Right renal cortex interstitium (tissue), 3 donors: ENCODE results near the gene KCNG2. TPM values are rescaled to one million over a fixed set of nuclear protein-coding genes. Genes with fewer than 3 reads are reported as not detected.

ENCODE experiments used
- DNase-seq, 3 donors: peaks; one replicate each; pipeline ENCODE4 v3.0.0-alpha.2; 2013; ENCODE audit warnings: low read depth in 3 of 3, low spot score in 2 of 3
- polyA plus RNA-seq, 3 donors: library from polyadenylated mRNA; unstranded; fragments of 120-200 nt; gene quantifications; one replicate each; pipeline ENCODE4 v1.2.1, GENCODE V29; 2013; ENCODE audit not compliant: insufficient read length in 3 of 3

Gene KCNG2
- polyA plus RNA-seq, 3 donors, result 0.15 to 0.17 TPM; not detected in 1

DNA sequence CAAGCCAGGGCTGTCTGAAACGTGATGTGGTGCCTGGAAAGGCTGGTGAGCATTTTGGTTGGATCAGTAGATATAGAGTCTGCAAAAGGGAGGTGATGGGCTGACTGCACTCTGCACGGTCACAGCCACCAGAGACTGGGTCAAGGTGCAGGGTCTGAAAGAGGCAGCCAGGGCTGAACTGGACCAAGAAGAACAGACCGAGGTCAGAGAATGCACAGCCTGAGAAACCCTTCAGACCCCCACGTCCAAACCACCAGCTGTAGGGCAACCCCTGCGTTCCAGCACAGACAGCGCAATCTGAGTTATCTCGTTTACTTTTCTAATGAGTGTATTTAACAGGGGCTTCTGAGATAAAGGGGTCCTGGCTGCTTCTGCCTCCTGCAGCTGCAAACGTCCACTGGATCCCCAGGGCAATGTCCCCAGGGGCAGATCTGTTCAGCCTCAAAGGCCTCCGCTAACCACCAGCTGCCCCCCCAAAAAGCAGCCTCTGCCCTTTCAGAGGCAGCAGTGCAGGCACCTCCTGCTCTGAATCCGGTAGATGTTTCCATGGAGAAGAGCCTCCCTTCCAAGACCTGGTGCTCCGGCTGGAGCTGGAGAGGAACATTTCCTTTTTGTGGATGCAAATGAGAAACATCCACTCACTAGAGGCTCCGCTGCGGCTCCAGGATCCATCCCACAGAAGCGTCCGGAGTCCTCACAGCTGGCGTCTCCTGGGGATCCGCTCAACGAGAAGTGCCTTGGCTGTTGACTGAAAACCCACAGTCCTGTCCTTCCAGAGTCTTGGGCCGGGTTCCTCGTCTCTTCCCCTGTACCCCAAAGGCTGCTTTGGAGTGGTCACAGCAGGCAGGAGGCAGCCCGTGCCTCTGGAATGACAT is 970 bp upstream of the KCNG2 start:
- no peak for DNase-seq

DNA sequence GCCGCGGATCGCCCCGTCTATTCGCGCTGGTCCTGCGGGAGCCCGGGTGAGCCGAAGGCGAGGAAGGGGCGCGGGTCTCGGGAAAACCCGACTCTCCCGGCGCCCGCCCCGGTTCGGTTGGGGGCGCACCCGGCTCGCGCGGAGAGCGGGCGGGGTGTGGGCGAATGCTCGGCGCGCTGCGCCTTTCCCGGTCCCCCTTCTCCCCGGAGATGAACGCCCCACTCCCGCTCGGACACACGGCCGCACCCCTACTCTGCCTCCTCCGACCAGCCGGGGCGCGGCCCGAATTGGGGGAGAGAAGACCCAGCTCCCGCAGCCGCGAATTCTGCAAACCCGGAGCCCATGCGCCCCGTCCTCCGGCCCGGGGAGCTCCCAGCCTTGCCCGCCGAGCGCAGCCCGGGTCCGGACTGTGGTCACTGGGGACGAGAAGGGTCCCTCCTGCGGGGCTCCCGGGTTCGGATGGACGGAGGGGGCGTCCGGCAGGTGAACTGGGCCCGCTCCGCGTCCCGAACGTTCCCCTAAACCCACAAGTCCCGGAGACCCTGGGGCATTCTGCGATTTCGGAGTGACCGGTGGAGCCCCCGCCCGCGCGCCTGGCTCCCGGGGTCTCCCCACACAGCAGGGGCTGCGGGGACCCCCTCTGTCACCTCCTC is 734 bp downstream of the KCNG2 start:
- no peak for DNase-seq

GRCh38 chr18:79798999-79799370 is 1.2 kb downstream of the KCNG2 start:
- no peak for DNase-seq

GRCh38 chr18:79799619-79800370 is 2.1 kb downstream of the KCNG2 start:
- DNase-seq, result no peak

DNA sequence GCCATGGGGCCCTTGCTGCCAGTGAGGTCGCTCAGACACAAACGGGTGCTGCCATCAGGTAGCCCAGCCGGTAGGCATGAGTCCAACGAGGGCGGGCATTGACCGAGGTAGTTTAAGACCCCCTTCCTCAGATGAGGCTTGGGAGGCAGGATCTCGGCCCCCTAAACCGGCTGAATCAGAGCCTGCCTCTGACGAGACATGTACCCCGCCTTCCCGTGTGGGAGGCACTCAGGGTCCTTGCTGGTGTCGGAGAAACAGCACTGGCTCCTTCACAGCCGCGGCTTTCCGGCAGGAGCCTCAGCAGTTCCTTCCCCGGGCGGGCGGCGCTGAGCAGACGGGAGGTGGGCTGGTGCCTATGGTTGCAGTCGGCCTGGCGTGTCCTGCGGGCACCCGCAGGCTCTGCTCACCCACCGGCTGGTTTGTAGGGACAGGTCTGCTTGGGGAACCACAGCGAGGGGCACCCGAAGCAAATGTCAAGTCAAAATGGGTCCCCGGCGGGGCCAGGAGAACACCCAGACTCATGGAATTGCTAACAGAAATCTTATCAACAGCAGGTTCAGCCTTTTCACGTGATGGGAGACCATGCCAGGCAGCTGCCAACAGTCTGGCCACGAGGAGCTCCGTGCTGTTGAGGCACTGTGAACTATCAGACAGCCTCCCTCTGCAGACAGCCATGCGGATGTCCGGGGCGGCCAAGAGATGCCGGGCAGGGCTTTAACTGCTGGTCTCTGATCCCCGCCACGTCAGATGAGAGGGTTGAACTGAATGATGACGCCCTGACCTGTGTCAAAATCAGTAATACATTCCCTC is 2.8 kb downstream of the KCNG2 start:
- DNase-seq, result no peak

DNA sequence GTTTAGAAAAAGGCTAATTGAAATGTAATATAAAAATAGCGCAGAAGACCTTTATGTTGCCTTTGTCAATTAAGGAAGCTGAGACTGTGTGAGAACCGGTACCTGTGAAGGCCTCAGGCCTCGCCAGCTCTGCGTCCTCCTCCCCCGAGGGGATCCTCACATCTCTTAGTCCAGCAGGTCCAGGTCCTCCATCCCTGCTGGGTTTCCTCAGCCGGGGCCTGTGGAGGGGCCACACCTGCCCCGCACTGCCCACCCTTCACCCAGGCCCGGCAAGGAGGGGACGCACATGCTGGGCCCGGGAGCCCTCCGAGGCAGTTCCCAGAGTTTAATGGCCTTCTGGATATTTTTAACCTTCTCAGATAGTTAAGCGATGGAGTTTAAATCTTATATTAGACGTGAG is 3.5 kb downstream of the KCNG2 start:
- DNase-seq, result no peak

DNA sequence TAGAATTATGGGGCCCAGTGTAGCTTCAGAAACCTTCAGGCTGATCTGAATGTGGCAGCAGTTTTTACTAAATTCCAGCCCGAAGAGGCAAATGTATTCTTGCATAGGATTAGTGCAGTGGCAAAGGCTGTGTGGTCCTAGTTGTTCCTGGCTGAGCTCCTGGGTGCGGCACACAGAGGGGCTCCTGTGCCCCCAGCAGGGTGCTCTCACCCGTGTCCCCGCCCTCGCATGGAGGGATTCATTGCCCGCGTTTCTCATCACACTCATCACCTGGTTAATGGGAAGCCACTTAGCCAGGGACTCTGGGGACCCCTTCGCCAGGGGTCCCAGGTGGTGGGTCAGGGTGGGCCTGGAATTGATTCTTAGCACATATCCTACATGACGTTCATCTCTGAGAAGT is 3.9 kb downstream of the KCNG2 start:
- DNase-seq, result no peak

DNA sequence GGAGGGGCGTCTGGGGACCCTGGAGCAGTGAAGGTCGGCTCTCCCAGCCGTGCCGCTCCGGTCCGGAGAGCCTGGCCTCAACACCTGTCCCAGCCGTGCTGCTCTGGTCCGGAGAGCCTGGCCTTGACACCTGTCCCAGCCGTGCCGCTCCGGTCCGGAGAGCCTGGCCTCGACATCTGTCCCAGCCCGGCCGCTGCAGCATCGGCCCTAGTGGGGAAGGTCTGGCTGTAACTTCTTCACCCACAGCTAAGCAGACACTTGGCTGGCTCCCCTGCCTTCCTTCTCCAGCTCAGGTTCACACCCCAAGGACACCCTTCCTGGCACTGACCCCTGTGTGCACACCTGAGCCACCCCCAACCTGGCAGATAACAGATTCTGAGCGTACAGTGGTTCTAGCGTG is 4.6 kb downstream of the KCNG2 start:
- DNase-seq, result no peak

GRCh38 chr18:79803611-79804051 is 5.9 kb downstream of the KCNG2 start:
- no peak for DNase-seq

DNA sequence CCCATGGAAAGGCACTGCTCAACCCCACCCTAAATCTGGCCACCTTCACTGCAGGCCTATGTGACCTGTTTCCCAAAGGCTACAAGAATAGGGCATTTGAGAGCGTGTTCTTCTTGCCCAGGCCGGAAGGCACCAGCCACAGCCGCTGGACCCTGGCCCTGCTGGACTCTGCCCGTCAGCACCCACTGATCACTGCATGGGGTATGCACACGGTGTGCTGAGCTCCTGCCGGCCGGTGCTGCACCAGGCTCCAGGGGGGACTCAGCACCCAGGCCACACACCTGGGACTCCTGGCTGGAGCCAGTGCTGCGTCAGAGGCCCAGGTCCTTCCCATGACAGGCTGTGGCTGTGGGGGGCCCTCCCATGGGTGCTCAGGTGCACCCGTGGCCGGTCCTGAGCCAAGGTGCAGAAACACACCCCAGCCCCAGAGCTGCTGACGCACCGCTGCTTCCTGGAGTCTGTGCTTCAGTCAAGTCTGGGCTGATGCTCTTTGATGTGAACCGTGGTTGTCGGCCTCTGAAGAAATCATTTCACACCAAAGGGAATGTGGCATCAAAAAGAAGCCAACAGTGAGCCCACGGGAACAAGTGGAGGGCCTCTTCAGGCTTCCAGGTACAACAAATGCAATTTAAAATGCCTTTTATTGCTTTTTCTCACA is 6.5 kb downstream of the KCNG2 start:
- DNase-seq, result no peak

GRCh38 chr18:79805211-79805887 is 7.6 kb downstream of the KCNG2 start:
- no peak for DNase-seq

DNA sequence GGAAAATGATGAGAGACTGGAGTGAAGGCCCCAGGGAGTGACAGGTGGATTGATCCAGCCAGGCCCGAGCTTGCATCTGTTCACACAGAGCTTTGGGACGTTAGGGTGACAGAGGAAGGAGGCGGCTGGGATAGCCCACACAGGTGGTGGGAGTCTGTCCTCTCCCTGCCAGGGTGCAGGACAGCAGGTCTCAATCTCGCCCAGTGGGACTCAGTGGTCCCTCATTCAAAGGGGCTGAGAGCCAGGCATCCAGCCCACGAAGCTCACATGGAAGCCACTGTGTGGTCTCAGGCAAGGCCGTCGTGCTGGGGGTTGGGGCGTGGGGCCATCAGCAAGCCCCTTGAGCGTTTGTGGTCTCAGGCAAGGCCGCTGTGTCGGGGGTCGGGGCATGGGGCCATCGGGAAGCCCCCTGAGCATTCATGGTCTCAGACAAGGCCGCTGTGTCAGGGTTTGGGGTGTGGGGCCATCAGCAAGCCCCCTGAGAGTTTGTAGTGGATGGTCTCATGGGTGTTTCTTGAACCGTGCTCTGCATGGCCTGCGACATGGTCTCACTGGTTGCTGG is 8.3 kb downstream of the KCNG2 start:
- DNase-seq, result no peak

DNA sequence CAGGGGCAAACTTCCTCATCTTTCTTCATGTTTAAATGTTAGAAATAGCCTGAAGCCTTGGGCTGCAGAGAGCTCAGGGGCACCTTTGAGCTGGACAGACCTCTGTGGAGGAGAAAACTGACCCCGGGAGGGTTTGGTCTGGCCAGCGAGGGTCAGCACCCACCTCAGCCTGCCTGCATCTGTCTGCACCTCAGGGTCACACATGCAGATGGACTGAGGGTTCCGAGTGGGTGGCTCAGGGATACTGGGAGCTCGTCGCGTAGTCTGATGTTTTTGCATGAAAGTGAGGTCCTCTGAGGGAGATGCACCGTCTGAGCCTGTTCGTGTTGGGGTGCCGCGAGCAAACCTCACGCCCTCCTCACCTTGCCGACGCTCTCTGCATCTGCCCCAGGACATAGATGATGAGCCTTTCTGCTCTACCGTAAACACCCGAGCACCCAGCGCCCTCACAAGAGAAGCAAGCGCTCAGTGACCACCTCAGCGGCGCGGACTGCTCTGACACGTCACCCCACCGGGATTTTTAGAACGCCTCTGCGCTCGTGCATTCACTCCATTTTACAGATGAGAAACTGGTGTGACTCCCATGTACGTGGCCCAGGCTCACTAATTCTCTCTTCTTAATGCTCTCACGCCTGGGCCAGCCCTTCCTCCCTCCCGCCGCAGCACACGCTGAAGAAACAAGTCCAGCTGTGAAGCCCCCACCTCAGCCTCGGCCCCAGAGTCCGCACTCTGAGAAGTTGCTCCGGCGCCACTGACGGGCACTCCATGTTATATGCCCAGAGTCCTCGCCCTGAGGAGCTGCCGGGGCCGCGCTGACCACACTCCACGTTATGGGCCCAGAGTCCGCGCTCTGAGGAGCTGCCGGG is 9.5 kb downstream of the KCNG2 start:
- DNase-seq, result no peak

DNA sequence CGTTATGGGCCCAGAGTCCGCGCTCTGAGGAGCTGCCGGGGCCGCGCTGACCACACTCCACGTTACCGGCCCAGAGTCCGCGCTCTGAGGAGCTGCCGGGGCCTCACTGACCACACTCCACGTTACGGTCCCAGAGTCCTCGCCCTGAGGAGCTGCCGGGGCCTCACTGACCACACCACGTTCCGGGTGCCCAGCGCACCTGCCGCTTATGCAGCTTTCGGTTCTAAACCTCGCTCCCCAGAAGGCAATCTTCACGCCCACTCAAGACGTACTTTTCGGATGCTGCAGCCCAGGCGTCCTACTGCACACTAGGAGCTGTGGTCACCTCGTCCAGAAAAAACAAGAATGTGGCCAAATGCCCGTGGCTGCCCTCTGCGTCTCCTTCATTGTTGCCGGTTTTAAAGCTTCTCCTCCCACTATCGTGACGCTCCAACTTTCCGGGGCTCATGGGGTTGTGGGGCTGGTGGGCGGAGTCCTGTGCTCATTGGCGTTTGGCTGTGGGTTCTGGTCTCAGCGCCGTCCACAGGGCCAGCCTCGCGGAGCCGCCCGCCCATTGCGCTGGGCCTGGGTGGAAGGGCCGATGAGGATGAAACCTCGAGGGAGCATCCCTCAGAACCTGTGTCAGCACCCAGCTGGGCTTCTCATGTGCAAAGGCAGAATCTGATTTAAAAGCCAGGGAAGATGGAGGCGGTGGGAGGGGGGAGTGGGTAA is 11.9 kb downstream of the KCNG2 start:
- no peak for DNase-seq

- no peak for DNase-seq
These were observed 14.3 kb downstream of the KCNG2 start for GRCh38 chr18:79812052-79812451.

- no peak for DNase-seq
These were observed 16.6 kb downstream of the KCNG2 start for GRCh38 chr18:79814373-79814772.

- no peak for DNase-seq
These were observed 17.9 kb downstream of the KCNG2 start for GRCh38 chr18:79815657-79816056.

DNA sequence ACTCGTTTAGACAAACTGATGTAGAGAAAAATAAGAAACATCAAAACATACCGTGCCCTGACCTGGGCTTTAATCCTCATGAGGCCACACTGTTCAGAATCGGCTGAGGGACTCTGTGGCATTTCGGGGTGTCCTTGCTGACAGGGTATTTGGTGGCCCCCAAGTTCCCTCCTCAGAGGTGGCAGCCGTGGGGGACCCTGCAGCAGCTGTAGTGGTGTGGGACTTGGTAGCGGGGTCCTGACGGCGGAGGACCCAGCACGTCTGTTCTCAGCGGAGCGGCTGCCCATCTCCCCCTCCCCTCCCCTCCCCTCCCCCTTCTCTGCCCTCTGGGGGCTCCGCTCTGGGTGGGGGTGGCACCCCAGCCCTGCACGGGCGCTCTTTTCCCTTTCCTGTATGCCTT is 18.4 kb downstream of the KCNG2 start:
- no peak for DNase-seq
